Kidney capillary endothelial cell (primary cell): ENCODE data around the gene TAF11L12.
"Not testable (repeated sequence)": the region's sequence is repeated elsewhere in the genome, so short reads cannot be mapped to it uniquely, and the experiment has no call there.

ENCODE experiments used
- DNase-seq: peaks from one replicate; pipeline ENCODE4 v3.0.0-alpha.2; 2018; ENCODE audit warnings: low spot score

The TAF11L12 gene

DNA sequence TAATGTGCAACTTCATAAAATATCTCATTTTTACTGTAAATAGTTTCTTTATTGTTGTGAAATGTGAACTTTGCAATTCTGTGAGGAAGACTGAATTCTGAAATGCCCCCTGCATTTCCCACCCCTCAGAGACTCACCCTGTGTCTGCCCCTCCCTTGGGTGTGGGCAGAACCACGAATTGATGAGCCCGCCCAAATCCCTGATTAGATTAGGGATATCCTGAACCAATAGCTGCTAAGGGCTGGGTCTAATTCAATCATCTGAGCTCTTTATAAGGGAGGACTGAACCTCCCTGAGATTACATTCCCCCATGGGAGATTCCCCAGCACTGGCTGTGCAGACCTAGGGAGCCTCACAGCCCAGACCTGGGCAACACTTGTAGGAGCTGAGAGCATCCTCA lies at the start of gene TAF11L12:
TSS of gene TAF11L12 (plus strand) at position 301 of the 400 bp plus-strand sequence.
- not testable (repeated sequence) for DNase-seq

DNA sequence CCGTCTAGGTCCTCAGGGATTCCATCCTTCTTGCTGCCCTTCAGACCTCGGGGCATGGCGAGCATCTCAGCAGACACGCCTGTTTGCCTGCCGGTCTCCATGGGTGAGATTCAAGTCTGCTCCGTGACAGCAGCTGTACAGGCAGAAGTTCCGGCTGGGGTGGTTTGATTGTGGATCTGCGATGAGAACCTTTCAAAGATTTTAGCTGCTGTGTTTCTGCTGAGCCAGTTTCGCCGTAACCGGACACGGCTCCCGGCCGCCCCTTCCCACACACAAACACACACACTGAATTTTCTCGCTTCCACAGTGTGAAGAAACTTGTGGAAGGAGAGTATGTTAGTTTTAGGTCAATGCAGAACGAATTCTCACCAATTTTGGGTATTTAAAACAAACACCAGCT lies 24.5 kb upstream of the TAF11L12 start, which contains the start of gene TAF11L7:
TSS of gene TAF11L7 (minus strand) at position 101 of the 400 bp plus-strand sequence.
- DNase-seq, result not testable (repeated sequence)

DNA sequence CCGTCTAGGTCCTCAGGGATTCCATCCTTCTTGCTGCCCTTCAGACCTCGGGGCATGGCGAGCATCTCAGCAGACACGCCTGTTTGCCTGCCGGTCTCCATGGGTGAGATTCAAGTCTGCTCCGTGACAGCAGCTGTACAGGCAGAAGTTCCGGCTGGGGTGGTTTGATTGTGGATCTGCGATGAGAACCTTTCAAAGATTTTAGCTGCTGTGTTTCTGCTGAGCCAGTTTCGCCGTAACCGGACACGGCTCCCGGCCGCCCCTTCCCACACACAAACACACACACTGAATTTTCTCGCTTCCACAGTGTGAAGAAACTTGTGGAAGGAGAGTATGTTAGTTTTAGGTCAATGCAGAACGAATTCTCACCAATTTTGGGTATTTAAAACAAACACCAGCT lies 19.3 kb upstream of the TAF11L12 start, which contains the start of gene TAF11L8:
TSS of gene TAF11L8 (minus strand) at position 101 of the 400 bp plus-strand sequence.
- DNase-seq, result not testable (repeated sequence)

DNA sequence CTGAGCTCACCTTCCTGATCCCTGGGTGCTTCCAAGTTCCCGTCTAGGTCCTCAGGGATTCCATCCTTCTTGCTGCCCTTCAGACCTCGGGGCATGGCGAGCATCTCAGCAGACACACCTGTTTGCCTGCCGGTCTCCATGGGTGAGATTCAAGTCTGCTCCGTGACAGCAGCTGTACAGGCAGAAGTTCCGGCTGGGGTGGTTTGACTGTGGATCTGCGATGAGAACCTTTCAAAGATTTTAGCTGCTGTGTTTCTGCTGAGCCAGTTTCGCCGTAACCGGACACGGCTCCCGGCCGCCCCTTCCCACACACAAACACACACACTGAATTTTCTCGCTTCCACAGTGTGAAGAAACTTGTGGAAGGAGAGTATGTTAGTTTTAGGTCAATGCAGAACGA lies 15.9 kb upstream of the TAF11L12 start, which contains the start of gene TAF11L9:
TSS of gene TAF11L9 (minus strand) at position 140 of the 400 bp plus-strand sequence.
- DNase-seq, result not testable (repeated sequence)

GRCh38 chr5:17597728-17598127 lies 12.5 kb upstream of the TAF11L12 start, which contains the start of gene TAF11L10:
TSS of gene TAF11L10 (minus strand) at chr5:17597828.
- DNase-seq, result not testable (repeated sequence)

GRCh38 chr5:17603880-17604279 lies 6.3 kb upstream of the TAF11L12 start, which contains the start of gene TAF11L11:
TSS of gene TAF11L11 (plus strand) at chr5:17604183.
- DNase-seq, result not testable (repeated sequence)

DNA sequence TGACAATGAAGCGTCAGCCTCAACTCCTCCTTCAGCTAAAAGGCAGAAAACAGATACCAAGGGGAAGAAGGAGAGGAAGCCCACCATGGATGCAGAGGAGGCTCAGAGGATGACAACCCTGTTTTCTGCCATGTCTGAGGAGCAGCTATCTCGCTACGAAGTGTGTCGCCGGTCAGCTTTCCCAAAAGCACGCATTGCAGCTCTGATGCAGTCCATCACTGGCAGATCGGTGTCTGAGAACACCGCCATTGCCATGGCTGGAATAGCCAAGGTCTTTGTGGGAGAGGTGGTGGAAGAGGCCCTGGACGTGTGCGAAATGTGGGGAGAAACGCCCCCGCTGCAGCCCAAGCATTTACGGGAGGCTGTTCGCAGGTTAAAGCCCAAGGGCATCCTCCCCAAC lies 5.2 kb upstream of the TAF11L12 start:
- DNase-seq, result no peak

- DNase-seq, result not testable (repeated sequence)
Observed at GRCh38 chr5:17607461-17607860, 2.7 kb upstream of the TAF11L12 start.

GRCh38 chr5:17614872-17615605 lies 4.8 kb downstream of the TAF11L12 start:
- no peak for DNase-seq

DNA sequence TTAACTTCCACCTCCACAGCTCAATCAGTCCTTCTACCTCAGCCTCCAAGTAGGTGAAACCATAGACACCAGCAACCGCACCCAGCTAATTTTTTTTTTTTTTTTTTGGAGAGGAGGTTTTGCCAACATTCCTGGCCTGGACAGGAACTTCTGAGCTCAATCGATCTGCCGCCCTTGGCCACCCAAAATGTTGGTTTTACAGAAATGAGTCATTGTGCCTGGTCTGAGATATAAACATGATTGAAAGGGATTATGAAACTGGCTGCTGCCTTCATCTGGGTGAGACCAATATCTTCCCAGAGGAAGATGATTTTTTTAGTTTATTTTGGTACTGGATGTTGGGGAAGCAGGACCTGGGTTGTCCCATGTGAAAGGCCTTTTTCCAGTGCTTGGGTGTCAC lies 9.2 kb downstream of the TAF11L12 start:
- no peak for DNase-seq

DNA sequence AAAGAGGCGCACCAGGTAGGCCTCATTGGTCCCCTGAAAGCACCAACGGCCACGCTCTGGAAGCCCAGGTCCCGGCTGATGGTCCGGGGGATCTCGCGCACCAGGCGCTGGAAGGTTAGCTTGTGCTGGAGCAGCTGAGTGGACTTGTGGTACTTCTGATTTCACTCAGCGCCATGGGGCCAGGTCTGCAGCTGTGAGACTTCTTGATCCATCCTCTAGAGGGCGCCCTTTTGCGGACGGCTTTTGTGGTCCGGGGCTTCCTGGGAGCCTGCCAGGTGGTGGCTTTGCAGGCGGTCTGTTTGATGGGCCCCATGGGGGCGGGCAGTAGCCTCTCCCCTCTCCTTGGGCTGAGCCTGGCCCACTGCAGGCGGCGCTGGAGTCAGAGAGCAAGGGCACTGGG lies 10.4 kb downstream of the TAF11L12 start:
- no peak for DNase-seq

- DNase-seq, result no peak
Observed at GRCh38 chr5:17625686-17626085, 15.5 kb downstream of the TAF11L12 start.

DNA sequence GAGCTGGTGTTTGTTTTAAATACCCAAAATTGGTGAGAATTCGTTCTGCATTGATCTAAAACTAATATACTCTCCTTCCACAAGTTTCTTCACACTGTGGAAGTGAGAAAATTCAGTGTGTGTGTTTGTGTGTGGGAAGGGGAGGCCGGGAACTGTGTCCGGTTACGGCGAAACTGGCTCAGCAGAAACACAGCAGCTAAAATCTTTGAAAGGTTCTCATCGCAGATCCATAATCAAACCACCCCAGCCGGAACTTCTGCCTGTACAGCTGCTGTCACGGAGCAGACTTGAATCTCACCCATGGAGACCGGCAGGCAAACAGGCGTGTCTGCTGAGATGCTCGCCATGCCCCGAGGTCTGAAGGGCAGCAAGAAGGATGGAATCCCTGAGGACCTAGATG lies 21.6 kb downstream of the TAF11L12 start, which contains the start of gene TAF11L13:
TSS of gene TAF11L13 (plus strand) at position 301 of the 400 bp plus-strand sequence.
- not testable (repeated sequence) for DNase-seq

- no peak for DNase-seq
Observed at GRCh38 chr5:17634160-17634559, 24.0 kb downstream of the TAF11L12 start, which contains the start of gene TAF11L14. TSS of gene TAF11L14 (plus strand) at chr5:17634460.

DNA sequence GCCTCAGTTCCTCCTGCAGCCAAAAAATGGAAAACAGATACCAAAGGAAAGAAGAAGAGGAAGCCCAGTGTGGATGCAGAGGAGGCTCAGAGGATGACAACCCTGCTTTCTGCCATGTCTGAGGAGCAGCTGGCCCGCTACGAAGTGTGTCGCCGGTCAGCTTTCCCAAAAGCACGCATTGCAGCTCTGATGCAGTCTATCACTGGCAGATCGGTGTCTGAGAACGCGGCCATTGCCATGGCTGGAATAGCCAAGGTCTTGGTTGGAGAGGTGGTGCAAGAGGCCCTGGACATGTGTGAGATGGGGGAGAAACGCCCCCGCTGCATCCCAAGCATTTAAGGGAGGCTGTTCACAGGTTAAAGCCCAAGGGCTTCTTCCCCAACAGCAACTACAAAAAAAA lies 39.0 kb downstream of the TAF11L12 start:
- DNase-seq, result not testable (repeated sequence)

- not testable (repeated sequence) for DNase-seq
Observed at GRCh38 chr5:17655201-17655759, 45.1 kb downstream of the TAF11L12 start.

GRCh38 chr5:17655921-17656320 lies 45.7 kb downstream of the TAF11L12 start:
- no peak for DNase-seq
